HEK293 (cell line): ENCODE measurements around the gene STX2.

Experiments
- GLI4 ChIP-seq: fragments of 450-650 bp; formaldehyde crosslinking; IDR thresholded peaks from 2 replicates; pipeline ENCODE4 v1.5.1; 2016; ENCODE audit warnings: missing biosample characterization, missing genetic modification characterization
- HOXA7 ChIP-seq: sonication (generic); formaldehyde crosslinking; IDR thresholded peaks from 2 replicates; pipeline ENCODE4 v1.8.1; 2022; ENCODE audit warnings: missing genetic modification reagents, borderline replicate concordance
- KLF9 ChIP-seq: fragments of 450-650 bp; formaldehyde crosslinking; IDR thresholded peaks from 2 replicates; pipeline ENCODE4 v1.5.1; 2016; ENCODE audit warnings: missing biosample characterization, missing genetic modification characterization, low read depth
- MZF1 ChIP-seq: fragments of 450-650 bp; formaldehyde crosslinking; IDR thresholded peaks from 2 replicates; pipeline ENCODE4 v1.5.1; 2017; ENCODE audit warnings: missing biosample characterization, missing genetic modification characterization, borderline replicate concordance
- ZBTB1 ChIP-seq: fragments of 450-650 bp; formaldehyde crosslinking; IDR thresholded peaks from 2 replicates; pipeline ENCODE4 v1.5.1; 2016; ENCODE audit warnings: missing biosample characterization, missing genetic modification characterization
- ZNF114 ChIP-seq: fragments of 450-650 bp; formaldehyde crosslinking; IDR thresholded peaks from 2 replicates; pipeline ENCODE4 v1.5.0; 2017; ENCODE audit warnings: missing biosample characterization, missing genetic modification characterization
- ZNF140 ChIP-seq: fragments of 450-650 bp; formaldehyde crosslinking; IDR thresholded peaks from 2 replicates; pipeline ENCODE4 v1.5.1; 2016; ENCODE audit warnings: missing biosample characterization, missing genetic modification characterization
- ZNF157 ChIP-seq: fragments of 450-650 bp; formaldehyde crosslinking; IDR thresholded peaks from 2 replicates; pipeline ENCODE4 v1.5.1; 2016; ENCODE audit warnings: missing biosample characterization, missing genetic modification characterization
- ZNF221 ChIP-seq: fragments of 450-650 bp; formaldehyde crosslinking; IDR thresholded peaks from 2 replicates; pipeline ENCODE4 v1.5.1; 2017; ENCODE audit warnings: missing biosample characterization, missing genetic modification characterization, borderline replicate concordance
- ZNF404 ChIP-seq: fragments of 450-650 bp; formaldehyde crosslinking; IDR thresholded peaks from 2 replicates; pipeline ENCODE4 v1.5.1; 2017; ENCODE audit warnings: missing biosample characterization, missing genetic modification characterization
- ZNF776 ChIP-seq: fragments of 450-650 bp; formaldehyde crosslinking; IDR thresholded peaks from 2 replicates; pipeline ENCODE4 v1.5.0; 2017; ENCODE audit warnings: missing biosample characterization, missing genetic modification characterization, borderline replicate concordance
- ZNF830 ChIP-seq: fragments of 450-650 bp; IDR thresholded peaks from 2 replicates; pipeline ENCODE4 v1.5.0; 2018; ENCODE audit warnings: missing biosample characterization, missing genetic modification characterization, low read depth, mild to moderate bottlenecking, moderate library complexity
- ZSCAN16 ChIP-seq: fragments of 450-650 bp; formaldehyde crosslinking; IDR thresholded peaks from 2 replicates; pipeline ENCODE4 v1.5.1; 2016; ENCODE audit warnings: missing biosample characterization, missing genetic modification characterization
- ZSCAN23 ChIP-seq: fragments of 450-650 bp; formaldehyde crosslinking; IDR thresholded peaks from 2 replicates; pipeline ENCODE4 v1.5.1; 2016; ENCODE audit warnings: missing biosample characterization, missing genetic modification characterization
- ZXDB ChIP-seq: fragments of 450-650 bp; formaldehyde crosslinking; IDR thresholded peaks from 2 replicates; pipeline ENCODE4 v1.5.1; 2016; ENCODE audit warnings: missing biosample characterization, missing genetic modification characterization
- TF ChIP-seq, protein P1 (sequence below): fragments of 450-650 bp; IDR thresholded peaks from 2 replicates; pipeline ENCODE4 v1.5.1; 2018; ENCODE audit warnings: missing biosample characterization, missing genetic modification characterization
- TF ChIP-seq, protein P2 (sequence below): fragments of 450-650 bp; formaldehyde crosslinking; IDR thresholded peaks from 2 replicates; pipeline ENCODE4 v1.5.1; 2016; ENCODE audit warnings: missing biosample characterization, missing genetic modification characterization
- TF ChIP-seq, protein P3 (sequence below): fragments of 450-650 bp; formaldehyde crosslinking; IDR thresholded peaks from 2 replicates; pipeline ENCODE4 v1.5.1; 2016; ENCODE audit warnings: missing biosample characterization, missing genetic modification characterization
- TF ChIP-seq, protein P4 (sequence below): fragments of 450-650 bp; formaldehyde crosslinking; IDR thresholded peaks from 2 replicates; pipeline ENCODE4 v1.5.1; 2016; ENCODE audit warnings: missing biosample characterization, missing genetic modification characterization
- TF ChIP-seq, protein P5 (sequence below): fragments of 450-650 bp; formaldehyde crosslinking; IDR thresholded peaks from 2 replicates; pipeline ENCODE4 v1.5.1; 2016; ENCODE audit warnings: missing biosample characterization, missing genetic modification characterization
- TF ChIP-seq, protein P6 (sequence below): fragments of 450-650 bp; IDR thresholded peaks from 2 replicates; pipeline ENCODE4 v1.5.1; 2018; ENCODE audit warnings: missing biosample characterization, mild to moderate bottlenecking, missing genetic modification characterization
- TF ChIP-seq, protein P7 (sequence below): fragments of 450-650 bp; formaldehyde crosslinking; conservative IDR thresholded peaks from 2 replicates; pipeline ENCODE4 v1.5.1; 2016; ENCODE audit warnings: low read depth, missing biosample characterization, missing genetic modification characterization
- TF ChIP-seq, protein P8 (sequence below): fragments of 450-650 bp; formaldehyde crosslinking; IDR thresholded peaks from 2 replicates; pipeline ENCODE4 v1.5.1; 2016; ENCODE audit warnings: missing biosample characterization, missing genetic modification characterization, borderline replicate concordance

The STX2 gene

DNA sequence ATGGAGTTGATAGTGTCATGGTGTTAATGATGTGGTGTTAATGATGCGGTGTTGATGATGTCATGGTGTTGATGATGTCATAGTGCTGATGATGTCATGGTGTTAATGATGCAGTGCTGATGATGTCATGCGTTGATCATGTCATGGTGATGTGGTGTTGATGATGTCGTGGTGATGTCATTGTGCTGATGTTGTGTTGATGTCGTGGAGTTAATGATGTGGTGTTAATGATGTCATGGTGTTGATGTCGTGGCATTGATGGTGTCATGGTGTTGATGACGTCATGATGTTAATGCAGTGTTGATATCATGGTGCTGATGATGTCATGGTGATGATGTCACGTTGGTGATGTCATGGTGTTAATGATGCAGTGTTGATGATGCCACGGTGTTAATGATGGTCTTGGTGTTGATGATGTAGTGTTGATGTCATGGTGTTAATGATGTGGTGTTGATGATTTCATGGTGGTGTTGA, 73.8 kb downstream of the STX2 start (continued):
- TF ChIP-seq HOXA7 (CRISPR knock-in tag) (no peak), GLI4 (tag by site-specific recombination) (peak; percentile 96; the same call in 1 of the 2 replicates), ZNF404 (peak; percentile 73; the same call in 1 of the 2 replicates), MZF1 (tag by site-specific recombination) (no peak), ZNF221 (tag by site-specific recombination) (no peak), ZNF157 (peak; percentile 49; the same call in 1 of the 2 replicates), ZNF114 (tag by site-specific recombination) (peak; percentile 99), KLF9 (tag by site-specific recombination) (peak; percentile 46; the same call in 1 of the 2 replicates), ZXDB (no peak; the same call in 1 of the 2 replicates), ZNF830 (no peak), ZNF140 (tag by site-specific recombination) (peak; percentile 22; the same call in 1 of the 2 replicates), ZSCAN16 (no peak), ZSCAN23 (tag by site-specific recombination) (peak; percentile 96; the same call in 1 of the 2 replicates), ZNF776 (no peak), ZBTB1 (peak; percentile 74; the same call in 1 of the 2 replicates)
- TF ChIP-seq, protein P1, sequence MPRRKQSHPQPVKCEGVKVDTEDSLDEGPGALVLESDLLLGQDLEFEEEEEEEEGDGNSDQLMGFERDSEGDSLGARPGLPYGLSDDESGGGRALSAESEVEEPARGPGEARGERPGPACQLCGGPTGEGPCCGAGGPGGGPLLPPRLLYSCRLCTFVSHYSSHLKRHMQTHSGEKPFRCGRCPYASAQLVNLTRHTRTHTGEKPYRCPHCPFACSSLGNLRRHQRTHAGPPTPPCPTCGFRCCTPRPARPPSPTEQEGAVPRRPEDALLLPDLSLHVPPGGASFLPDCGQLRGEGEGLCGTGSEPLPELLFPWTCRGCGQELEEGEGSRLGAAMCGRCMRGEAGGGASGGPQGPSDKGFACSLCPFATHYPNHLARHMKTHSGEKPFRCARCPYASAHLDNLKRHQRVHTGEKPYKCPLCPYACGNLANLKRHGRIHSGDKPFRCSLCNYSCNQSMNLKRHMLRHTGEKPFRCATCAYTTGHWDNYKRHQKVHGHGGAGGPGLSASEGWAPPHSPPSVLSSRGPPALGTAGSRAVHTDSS (tag by site-specific recombination), result no peak
- TF ChIP-seq, protein P2, sequence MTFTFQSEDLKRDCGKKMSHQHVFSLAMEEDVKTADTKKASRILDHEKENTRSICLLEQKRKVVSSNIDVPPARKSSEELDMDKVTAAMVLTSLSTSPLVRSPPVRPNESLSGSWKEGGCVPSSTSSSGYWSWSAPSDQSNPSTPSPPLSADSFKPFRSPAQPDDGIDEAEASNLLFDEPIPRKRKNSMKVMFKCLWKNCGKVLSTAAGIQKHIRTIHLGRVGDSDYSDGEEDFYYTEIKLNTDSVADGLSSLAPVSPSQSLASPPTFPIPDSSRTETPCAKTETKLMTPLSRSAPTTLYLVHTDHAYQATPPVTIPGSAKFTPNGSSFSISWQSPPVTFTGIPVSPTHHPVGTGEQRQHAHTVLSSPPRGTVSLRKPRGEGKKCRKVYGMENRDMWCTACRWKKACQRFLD (tag by site-specific recombination), result peak; percentile 36; the same call in 1 of the 2 replicates
- TF ChIP-seq, protein P3, sequence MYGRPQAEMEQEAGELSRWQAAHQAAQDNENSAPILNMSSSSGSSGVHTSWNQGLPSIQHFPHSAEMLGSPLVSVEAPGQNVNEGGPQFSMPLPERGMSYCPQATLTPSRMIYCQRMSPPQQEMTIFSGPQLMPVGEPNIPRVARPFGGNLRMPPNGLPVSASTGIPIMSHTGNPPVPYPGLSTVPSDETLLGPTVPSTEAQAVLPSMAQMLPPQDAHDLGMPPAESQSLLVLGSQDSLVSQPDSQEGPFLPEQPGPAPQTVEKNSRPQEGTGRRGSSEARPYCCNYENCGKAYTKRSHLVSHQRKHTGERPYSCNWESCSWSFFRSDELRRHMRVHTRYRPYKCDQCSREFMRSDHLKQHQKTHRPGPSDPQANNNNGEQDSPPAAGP (tag by site-specific recombination), result peak; percentile 98
- TF ChIP-seq, protein P4, sequence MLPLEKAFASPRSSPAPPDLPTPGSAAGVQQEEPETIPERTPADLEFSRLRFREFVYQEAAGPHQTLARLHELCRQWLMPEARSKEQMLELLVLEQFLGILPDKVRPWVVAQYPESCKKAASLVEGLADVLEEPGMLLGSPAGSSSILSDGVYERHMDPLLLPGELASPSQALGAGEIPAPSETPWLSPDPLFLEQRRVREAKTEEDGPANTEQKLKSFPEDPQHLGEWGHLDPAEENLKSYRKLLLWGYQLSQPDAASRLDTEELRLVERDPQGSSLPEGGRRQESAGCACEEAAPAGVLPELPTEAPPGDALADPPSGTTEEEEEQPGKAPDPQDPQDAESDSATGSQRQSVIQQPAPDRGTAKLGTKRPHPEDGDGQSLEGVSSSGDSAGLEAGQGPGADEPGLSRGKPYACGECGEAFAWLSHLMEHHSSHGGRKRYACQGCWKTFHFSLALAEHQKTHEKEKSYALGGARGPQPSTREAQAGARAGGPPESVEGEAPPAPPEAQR (tag by site-specific recombination), result peak; percentile 100
- TF ChIP-seq, protein P5, sequence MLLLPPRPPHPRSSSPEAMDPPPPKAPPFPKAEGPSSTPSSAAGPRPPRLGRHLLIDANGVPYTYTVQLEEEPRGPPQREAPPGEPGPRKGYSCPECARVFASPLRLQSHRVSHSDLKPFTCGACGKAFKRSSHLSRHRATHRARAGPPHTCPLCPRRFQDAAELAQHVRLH, result no peak; the same call in none of the 2 replicates
- TF ChIP-seq, protein P6, sequence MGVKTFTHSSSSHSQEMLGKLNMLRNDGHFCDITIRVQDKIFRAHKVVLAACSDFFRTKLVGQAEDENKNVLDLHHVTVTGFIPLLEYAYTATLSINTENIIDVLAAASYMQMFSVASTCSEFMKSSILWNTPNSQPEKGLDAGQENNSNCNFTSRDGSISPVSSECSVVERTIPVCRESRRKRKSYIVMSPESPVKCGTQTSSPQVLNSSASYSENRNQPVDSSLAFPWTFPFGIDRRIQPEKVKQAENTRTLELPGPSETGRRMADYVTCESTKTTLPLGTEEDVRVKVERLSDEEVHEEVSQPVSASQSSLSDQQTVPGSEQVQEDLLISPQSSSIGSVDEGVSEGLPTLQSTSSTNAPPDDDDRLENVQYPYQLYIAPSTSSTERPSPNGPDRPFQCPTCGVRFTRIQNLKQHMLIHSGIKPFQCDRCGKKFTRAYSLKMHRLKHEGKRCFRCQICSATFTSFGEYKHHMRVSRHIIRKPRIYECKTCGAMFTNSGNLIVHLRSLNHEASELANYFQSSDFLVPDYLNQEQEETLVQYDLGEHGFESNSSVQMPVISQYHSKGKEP (tag by site-specific recombination), result no peak
- TF ChIP-seq, protein P7, sequence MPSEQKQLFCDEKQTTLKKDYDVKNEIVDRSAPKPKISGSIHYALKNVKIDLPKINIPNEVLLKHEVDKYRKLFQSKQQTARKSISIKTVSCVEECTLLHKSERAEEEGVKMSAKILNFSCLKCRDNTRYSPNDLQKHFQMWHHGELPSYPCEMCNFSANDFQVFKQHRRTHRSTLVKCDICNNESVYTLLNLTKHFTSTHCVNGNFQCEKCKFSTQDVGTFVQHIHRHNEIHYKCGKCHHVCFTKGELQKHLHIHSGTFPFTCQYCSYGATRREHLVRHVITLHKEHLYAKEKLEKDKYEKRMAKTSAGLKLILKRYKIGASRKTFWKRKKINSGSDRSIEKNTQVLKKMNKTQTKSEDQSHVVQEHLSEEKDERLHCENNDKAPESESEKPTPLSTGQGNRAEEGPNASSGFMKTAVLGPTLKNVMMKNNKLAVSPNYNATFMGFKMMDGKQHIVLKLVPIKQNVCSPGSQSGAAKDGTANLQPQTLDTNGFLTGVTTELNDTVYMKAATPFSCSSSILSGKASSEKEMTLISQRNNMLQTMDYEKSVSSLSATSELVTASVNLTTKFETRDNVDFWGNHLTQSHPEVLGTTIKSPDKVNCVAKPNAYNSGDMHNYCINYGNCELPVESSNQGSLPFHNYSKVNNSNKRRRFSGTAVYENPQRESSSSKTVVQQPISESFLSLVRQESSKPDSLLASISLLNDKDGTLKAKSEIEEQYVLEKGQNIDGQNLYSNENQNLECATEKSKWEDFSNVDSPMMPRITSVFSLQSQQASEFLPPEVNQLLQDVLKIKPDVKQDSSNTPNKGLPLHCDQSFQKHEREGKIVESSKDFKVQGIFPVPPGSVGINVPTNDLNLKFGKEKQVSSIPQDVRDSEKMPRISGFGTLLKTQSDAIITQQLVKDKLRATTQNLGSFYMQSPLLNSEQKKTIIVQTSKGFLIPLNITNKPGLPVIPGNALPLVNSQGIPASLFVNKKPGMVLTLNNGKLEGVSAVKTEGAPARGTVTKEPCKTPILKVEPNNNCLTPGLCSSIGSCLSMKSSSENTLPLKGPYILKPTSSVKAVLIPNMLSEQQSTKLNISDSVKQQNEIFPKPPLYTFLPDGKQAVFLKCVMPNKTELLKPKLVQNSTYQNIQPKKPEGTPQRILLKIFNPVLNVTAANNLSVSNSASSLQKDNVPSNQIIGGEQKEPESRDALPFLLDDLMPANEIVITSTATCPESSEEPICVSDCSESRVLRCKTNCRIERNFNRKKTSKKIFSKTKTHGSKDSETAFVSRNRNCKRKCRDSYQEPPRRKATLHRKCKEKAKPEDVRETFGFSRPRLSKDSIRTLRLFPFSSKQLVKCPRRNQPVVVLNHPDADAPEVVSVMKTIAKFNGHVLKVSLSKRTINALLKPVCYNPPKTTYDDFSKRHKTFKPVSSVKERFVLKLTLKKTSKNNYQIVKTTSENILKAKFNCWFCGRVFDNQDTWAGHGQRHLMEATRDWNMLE (tag by site-specific recombination), result no peak
- TF ChIP-seq, protein P8, sequence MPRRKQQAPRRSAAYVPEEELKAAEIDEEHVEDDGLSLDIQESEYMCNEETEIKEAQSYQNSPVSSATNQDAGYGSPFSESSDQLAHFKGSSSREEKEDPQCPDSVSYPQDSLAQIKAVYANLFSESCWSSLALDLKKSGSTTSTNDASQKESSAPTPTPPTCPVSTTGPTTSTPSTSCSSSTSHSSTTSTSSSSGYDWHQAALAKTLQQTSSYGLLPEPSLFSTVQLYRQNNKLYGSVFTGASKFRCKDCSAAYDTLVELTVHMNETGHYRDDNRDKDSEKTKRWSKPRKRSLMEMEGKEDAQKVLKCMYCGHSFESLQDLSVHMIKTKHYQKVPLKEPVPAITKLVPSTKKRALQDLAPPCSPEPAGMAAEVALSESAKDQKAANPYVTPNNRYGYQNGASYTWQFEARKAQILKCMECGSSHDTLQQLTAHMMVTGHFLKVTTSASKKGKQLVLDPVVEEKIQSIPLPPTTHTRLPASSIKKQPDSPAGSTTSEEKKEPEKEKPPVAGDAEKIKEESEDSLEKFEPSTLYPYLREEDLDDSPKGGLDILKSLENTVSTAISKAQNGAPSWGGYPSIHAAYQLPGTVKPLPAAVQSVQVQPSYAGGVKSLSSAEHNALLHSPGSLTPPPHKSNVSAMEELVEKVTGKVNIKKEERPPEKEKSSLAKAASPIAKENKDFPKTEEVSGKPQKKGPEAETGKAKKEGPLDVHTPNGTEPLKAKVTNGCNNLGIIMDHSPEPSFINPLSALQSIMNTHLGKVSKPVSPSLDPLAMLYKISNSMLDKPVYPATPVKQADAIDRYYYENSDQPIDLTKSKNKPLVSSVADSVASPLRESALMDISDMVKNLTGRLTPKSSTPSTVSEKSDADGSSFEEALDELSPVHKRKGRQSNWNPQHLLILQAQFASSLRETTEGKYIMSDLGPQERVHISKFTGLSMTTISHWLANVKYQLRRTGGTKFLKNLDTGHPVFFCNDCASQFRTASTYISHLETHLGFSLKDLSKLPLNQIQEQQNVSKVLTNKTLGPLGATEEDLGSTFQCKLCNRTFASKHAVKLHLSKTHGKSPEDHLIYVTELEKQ (tag by site-specific recombination), result peak; percentile 87
